HepG2 (cell line): ENCODE data around the gene PDGFRB. TPM values are rescaled to one million over a fixed set of nuclear protein-coding genes. Genes with fewer than 3 reads are reported as not detected.

Source experiments
- DPF2 ChIP-seq: sonication (generic); formaldehyde crosslinking; IDR thresholded peaks from 2 replicates; pipeline ENCODE4 v1.4.0; 2020; ENCODE audit warnings: mild to moderate bottlenecking, low read depth, missing genetic modification reagents, borderline replicate concordance
- ELF4 ChIP-seq: sonication (generic); formaldehyde crosslinking; IDR thresholded peaks from 2 replicates; pipeline ENCODE4 v1.5.0; 2020; ENCODE audit warnings: missing genetic modification reagents, mild to moderate bottlenecking, moderate library complexity, borderline replicate concordance
- FOXP1 ChIP-seq, 2 experiments: fragments of 450-650 bp in 1 of 2; IDR thresholded peaks; 2 replicates each; pipeline ENCODE4 v1.6.1; 2017 to 2018; ENCODE audit warnings: antibody characterized with exemption in 1 of 2
- HIVEP1 ChIP-seq: sonication (generic); formaldehyde crosslinking; IDR thresholded peaks from 2 replicates; pipeline ENCODE4 v1.4.0; 2020; ENCODE audit warnings: mild to moderate bottlenecking, missing genetic modification reagents
- HNF4G ChIP-seq, 2 experiments: sonication (generic) in 1 of 2; formaldehyde crosslinking in 1 of 2; IDR thresholded peaks; 2 replicates each; pipeline versions ENCODE4 v1.4.0 to v1.6.1; 2011 to 2020; ENCODE audit warnings: borderline replicate concordance in 2 of 2, low read depth in 2 of 2, mild to moderate bottlenecking in 2 of 2, low read length in 1 of 2, missing genetic modification reagents in 1 of 2, moderate library complexity in 1 of 2
- REST ChIP-seq, 2 experiments: IDR thresholded peaks; 2 replicates each; pipeline ENCODE4 v1.6.1; 2011 to 2012; ENCODE audit warnings: low read length in 2 of 2, borderline replicate concordance in 1 of 2, low read depth in 1 of 2, mild to moderate bottlenecking in 1 of 2, moderate library complexity in 1 of 2
- XRCC5 ChIP-seq: fragments of 200-400 bp; formaldehyde crosslinking; optimal IDR thresholded peaks from 2 replicates; pipeline ENCODE3; 2017; ENCODE audit warnings: mild to moderate bottlenecking, low read length
- ZFP37 ChIP-seq: sonication (generic); formaldehyde crosslinking; IDR thresholded peaks from 2 replicates; pipeline ENCODE4 v1.4.0; 2020; ENCODE audit warnings: missing genetic modification reagents, borderline replicate concordance
- ZNF318 ChIP-seq: sonication (generic); formaldehyde crosslinking; IDR thresholded peaks from 2 replicates; pipeline ENCODE4 v1.4.0; 2020; ENCODE audit warnings: mild to moderate bottlenecking, missing genetic modification reagents
- ZNF33B ChIP-seq: sonication (generic); formaldehyde crosslinking; IDR thresholded peaks from 2 replicates; pipeline ENCODE4 v1.5.1; 2020; ENCODE audit warnings: mild to moderate bottlenecking, missing genetic modification reagents
- ZNF597 ChIP-seq: sonication (generic); formaldehyde crosslinking; IDR thresholded peaks from 2 replicates; pipeline ENCODE4 v1.5.0; 2020; ENCODE audit warnings: missing genetic modification reagents
- polyA plus RNA-seq, 8 experiments: library from polyadenylated mRNA; depleted of rRNA in 3 of 8; stranded (reverse) in 7 of 8; unstranded in 1 of 8; fragments of >200 nt; fragmentation: Illumina TruSeq in 4 of 8; extraction: Trizol in 4 of 8; gene quantifications; 2 replicates each; pipeline versions ENCODE4 v1.2.1 to v1.2.3, GENCODE V29; 2011 to 2016; ENCODE audit warnings: low read depth in 4 of 8, missing spikeins in 1 of 8, mixed read lengths in 1 of 8; ENCODE audit not compliant: insufficient read depth in 1 of 8
- total RNA-seq, 5 experiments: library from RNA; depleted of rRNA; stranded (reverse); fragments of >200 nt; fragmentation: Illumina TruSeq; extraction: Trizol; gene quantifications; 2 replicates each; pipeline ENCODE4 v1.2.3, GENCODE V29; 2016; ENCODE audit warnings: low read depth in 1 of 5
- TF ChIP-seq, protein P1 (sequence below): sonication (generic); formaldehyde crosslinking; IDR thresholded peaks from 2 replicates; pipeline ENCODE4 v1.4.0; 2020; ENCODE audit warnings: missing genetic modification reagents

PDGFRB gene
- total and polyA plus RNA-seq, 2 of the 13 experiments (the other 11 are each of a cell fraction or from before 2014, with no cell fraction given): 4.0 to 21.0 TPM

GRCh38 chr5:150137168-150137957 is 18.3 kb downstream of the PDGFRB start (continued):
- peak; percentile 93 for TF ChIP-seq DPF2 (CRISPR knock-in tag)
- peak; percentile 67; the same call in 1 of the 2 replicates for TF ChIP-seq HIVEP1 (CRISPR knock-in tag)
- TF ChIP-seq FOXP1 (IDR thresholded peaks at IDR 0.05): no peak
- peak; percentile 86 for TF ChIP-seq FOXP1 (CRISPR knock-in tag; IDR thresholded peaks at IDR 0.05)
- TF ChIP-seq ELF4 (CRISPR knock-in tag): no peak
- TF ChIP-seq ZNF597 (CRISPR knock-in tag): no peak
- TF ChIP-seq, protein P1, sequence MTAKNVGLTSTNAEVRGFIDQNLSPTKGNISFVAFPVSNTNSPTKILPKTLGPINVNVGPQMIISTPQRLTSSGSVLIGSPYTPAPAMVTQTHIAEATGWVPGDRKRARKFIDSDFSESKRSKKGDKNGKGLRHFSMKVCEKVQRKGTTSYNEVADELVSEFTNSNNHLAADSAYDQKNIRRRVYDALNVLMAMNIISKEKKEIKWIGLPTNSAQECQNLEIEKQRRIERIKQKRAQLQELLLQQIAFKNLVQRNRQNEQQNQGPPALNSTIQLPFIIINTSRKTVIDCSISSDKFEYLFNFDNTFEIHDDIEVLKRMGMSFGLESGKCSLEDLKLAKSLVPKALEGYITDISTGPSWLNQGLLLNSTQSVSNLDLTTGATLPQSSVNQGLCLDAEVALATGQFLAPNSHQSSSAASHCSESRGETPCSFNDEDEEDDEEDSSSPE: 0 out of 2 replicates have a peak, but pooled peaks have one; percentile 38
- TF ChIP-seq ZNF318: peak; percentile 83; the same call in 1 of the 2 replicates
- peak in 1 of 2 experiments; percentile 50; a peak in 1 of 4 replicates for TF ChIP-seq REST (IDR thresholded peaks at IDR 0.05; ENCODE audit: borderline replicate concordance in 1 of 2, low read depth in 1 of 2, low read length in 2 of 2)
- no peak; the same call in 1 of the 2 replicates for TF ChIP-seq ZNF33B (CRISPR knock-in tag)
- TF ChIP-seq XRCC5: peak; percentile 47
- no peak for TF ChIP-seq ZFP37 (CRISPR knock-in tag)
- peak; percentile 59; the same call in 1 of the 2 replicates for TF ChIP-seq HNF4G (IDR thresholded peaks at IDR 0.05; ENCODE audit: borderline replicate concordance, low read depth, low read length)
- no peak; the same call in 1 of the 2 replicates for TF ChIP-seq HNF4G (CRISPR knock-in tag; IDR thresholded peaks at IDR 0.05; ENCODE audit: borderline replicate concordance, low read depth)
